ENCODE results near the gene TMUB1.

- TF ChIP-seq CTCF (conservative IDR thresholded peaks at IDR 0.05; ENCODE audit: low read depth, low read length) (no peak), EZH2 (IDR thresholded peaks at IDR 0.05; ENCODE audit: borderline replicate concordance, low read depth, low read length, poor library complexity, severe bottlenecking) (no peak)
Measured at GRCh38 chr7:151107882-151108281, 24.6 kb upstream of the TMUB1 start.
